ENCODE results near the gene AREG.

The AREG gene

GRCh38 chr4:74433043-74433442 is 11.9 kb upstream of the AREG start:
- DNase-seq (ENCODE audit: low read depth) = no peak

DNA sequence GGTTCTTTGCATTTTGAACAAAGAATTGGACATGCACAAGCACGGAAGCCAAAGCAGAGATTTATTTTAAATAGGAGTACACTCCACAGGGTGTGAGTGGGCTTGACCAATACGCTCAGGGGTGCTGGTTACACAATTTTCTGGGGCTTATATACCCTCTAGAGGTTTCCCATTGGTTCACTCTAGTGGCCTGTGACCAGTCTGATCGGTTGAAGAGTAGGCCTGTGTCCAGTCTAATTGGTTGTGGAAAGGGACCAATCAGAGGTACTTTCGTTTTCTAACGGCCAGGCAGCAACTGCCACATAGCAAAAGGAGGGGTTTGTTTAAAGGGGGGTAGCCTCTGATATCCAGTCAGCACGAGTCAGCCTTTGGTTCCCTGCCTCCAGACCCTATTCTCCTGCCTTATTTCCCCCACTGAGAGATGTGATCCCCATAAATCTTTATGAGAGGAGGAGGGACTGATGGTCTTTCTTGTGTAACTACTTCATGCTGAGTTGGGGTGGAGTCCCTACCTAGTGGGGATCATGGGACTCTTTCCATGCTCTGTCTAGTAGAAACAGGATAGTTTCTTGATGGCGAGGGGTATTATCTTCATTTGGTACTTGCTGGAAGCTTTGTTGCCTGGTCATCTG is 11.3 kb upstream of the AREG start:
- no peak for DNase-seq (ENCODE audit: low read depth)

GRCh38 chr4:74435296-74435695 is 9.6 kb upstream of the AREG start:
- no peak for DNase-seq (ENCODE audit: low read depth)

DNA sequence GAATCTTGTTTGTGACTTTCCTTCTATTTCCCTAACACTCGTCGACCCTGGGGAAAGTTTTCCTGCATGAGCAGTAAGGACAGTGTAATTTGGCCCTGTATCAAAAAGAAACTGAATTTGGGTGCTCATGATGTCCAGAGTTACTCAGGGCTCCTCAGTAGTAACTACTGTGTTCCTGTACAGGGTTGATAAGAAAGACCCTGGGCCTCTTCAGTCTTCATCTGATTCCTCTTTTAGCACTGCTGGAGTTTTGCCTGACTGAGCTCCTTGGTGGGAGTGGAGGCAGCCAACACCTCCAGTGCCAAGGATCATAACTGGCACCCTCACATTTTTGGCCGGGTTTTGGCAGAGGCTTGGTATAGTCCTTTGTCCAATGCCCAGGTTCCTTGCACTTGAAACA is 7.1 kb upstream of the AREG start:
- DNase-seq (ENCODE audit: low read depth) = no peak

DNA sequence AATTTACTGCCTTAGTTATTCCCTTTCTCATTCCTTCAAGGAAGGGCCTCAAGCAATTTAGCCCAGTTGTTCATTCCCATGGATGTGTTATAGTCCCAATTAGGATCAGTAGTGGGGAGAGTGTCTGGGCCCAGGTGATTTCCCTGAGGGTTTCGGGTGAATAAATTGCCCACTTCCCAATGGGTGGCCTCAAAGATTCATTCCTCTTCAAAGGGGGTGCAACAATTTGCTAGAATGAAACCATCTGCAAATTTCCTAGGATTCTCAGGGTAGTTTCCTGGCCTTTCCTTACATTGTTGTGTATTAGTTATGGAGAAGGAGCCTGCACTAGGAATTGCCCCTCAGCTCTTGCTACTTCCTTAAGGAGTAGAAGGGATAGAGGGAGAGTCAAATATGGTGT is 6.3 kb upstream of the AREG start:
- DNase-seq (ENCODE audit: low read depth) = no peak

DNA sequence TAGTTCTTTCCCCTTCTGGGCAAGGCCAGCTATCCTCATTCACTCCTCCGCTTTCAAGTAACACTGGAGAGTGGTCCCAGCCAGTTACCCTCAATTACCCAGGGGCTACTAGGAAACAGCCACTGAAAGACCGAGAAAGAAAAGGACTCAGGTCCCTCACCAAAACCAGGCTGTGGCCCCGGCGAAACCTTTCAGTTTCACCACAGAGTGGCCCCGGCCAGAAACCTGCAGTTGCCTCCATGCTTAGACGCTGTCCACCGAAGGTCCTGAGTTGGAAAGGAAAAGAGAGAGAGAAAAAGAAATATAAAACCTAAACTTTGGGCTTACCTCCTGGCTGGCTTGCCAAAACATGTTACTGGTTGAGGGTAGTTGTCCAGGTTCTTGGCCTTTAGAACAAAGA is 5.0 kb upstream of the AREG start:
- DNase-seq (ENCODE audit: low read depth) = no peak

DNA sequence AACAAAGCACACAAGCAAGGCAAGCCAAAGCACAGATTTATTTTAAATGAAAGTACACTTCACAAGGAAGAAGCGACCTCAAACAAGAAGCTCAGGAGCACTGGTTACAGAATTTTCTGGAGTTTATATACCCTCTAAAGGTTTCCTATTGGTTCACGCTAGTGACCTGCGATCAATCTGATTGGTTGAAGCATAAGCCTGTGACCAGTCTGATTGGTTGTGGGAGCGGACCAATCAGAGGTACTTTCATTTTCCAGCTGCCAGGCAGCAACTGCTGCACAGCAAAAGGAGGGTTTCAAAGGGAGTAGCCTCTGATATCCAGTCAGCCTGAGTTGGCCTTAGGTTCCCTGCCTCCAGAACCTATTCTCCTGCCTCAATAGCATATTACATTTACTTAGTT is 4.6 kb upstream of the AREG start:
- no peak for DNase-seq (ENCODE audit: low read depth)

DNA sequence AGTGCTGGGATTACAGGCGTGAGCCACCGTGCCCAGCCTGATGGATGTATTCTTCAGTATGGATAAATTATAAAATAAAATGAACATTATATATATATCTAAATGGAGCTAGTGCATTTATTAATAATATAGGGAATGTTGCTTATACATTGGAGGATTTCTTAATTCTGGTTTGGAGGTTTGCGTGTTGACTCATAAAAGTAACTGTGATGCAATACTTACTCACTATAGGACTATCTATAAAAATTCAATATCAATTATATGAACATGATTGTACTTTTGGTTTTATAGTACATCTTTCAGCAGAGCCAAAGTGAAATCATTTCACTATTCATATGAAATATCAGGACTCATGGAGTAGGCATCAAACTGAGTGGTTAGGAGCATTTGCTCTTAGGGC is 3.2 kb upstream of the AREG start:
- no peak for DNase-seq (ENCODE audit: low read depth)

DNA sequence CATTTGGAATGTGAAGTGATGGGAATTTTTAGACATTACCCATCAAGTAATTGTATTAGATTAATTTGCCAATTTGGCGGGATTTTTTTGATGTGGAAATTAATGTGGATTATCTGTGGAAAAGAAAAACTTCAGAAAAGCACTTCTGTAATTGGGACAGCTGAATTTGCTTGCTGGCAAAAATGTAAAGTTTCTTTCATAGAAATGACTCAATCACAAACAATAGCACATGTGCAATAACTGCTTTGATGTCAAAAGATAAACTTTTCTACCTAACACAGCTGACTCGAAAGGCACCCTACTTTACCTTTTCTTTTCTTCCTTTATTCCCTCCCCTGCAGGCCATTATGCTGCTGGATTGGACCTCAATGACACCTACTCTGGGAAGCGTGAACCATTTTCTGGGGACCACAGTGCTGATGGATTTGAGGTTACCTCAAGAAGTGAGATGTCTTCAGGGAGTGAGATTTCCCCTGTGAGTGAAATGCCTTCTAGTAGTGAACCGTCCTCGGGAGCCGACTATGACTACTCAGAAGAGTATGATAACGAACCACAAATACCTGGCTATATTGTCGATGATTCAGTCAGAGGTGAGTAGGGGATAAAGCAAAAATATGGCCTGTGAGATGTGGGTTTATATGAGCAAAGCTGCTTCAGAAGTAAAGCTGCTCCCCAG is 1.4 kb downstream of the AREG start:
- no peak for DNase-seq (ENCODE audit: low read depth)

DNA sequence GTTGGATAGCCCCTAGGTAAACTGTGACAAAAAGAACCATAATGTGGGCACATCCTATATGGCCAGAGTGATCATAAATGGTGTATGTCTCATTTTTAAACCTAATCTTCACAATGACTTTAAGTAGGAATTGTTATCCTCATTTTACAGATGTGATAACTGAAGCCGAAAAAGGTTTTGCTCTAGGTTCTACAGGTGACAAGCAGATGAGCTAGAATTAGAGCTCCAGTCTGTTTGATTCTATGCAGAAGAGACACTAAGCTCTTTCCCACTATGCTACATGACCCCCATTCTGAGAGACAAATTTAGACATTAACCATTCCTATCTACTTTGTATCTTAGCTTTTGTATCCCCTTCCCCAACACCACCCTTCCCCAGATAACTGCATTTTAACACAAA is 2.0 kb downstream of the AREG start:
- DNase-seq (ENCODE audit: low read depth) = no peak

GRCh38 chr4:74447636-74448233 is 2.8 kb downstream of the AREG start:
- DNase-seq (ENCODE audit: low read depth) = no peak

DNA sequence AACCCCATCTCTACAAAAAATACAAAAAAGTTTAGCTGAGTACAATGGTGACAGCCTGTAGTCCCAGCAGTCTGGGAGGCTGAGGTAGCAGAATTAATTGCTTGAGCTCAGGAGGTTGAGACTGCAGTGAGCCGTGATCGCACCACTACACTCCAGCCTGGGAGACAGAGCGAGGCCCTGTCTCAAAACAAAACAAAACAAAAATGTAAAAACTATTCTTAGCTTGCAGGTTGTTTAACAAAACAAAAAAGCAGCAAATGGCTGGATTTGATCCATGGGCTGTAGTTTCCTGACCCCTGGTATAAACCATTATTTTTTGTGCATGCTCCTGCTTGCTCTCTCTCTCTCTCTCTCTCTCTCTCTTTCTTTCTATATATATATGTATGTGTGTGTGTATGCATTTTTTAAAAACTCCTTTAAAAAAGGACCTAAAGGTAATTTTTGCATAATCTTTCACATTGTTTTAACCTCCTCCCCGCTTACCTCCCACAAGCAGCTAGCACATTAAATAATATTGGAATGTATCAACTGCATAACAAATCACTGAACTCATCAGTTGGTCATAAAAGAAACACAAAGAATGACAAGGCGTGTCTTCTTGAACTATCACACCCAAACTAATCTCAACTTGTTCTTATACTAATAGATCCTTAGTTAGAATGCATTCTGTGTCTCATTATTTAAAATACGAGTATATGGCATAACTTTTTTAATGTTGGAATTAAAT is 4.8 kb downstream of the AREG start:
- DNase-seq (ENCODE audit: low read depth) = no peak

- DNase-seq (ENCODE audit: low read depth) = no peak
Observed at GRCh38 chr4:74450298-74450683, 5.4 kb downstream of the AREG start.

GRCh38 chr4:74451214-74451661 is 6.3 kb downstream of the AREG start:
- no peak for DNase-seq (ENCODE audit: low read depth)

GRCh38 chr4:74453037-74453635 is 8.2 kb downstream of the AREG start:
- no peak for DNase-seq (ENCODE audit: low read depth)

DNA sequence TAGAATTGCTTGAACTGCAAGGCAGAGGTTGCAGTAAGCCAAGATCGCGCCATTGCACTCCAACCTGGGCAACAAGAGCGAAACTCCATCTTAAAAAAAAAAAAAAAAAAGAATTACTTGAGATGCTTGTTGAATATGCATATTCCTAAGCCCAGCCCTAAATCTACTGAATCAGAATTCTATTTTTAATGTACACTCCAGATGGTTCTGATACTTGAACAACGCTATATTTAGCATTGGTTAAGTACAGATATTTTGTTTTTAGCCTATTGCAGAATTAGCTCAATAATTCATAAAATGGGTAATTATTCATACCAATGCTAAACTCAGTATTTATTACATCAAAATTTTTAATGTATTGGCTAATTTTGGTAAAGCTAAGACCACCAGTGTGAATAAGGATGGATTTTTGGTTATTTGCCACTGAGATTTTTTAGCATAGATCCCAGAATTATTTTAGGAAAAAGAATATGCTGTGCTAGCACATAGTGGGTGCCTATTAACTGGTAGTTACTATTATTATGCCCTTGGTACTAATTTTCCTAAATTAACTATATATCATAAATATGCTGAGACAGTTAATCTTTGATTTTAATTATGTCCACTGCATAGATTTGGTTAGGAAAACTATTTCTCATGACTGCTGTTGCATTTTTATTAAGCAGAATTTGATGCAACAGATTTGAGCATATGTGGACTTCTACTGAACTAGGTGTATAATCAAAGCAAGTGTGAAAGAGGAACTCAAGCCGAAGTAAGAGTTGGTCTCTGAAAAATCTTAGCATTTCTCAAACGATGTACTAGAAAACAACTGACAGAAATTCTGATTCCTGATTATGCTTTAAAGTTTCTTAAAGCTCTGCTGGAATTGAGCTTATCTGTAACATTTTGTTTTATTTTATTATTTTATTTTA is 9.2 kb downstream of the AREG start:
- DNase-seq (ENCODE audit: low read depth) = no peak

- DNase-seq (ENCODE audit: low read depth) = no peak
Observed at GRCh38 chr4:74455361-74456055, 10.6 kb downstream of the AREG start.

- no peak for DNase-seq (ENCODE audit: low read depth)
Observed at GRCh38 chr4:74456056-74456744, 11.3 kb downstream of the AREG start.

GRCh38 chr4:74456849-74457395 is 12.0 kb downstream of the AREG start:
- DNase-seq (ENCODE audit: low read depth) = no peak

GRCh38 chr4:74460833-74461232 is 15.9 kb downstream of the AREG start:
- DNase-seq (ENCODE audit: low read depth) = no peak

All from GM04504 (cell line).